GM18867 (cell line): ENCODE measurements around the gene RASGRP1.

Source experiments
- ATAC-seq: cut with Tn5 transposase; IDR thresholded peaks from one replicate; pipeline ENCODE4 v1.9.1; 2021; ENCODE audit warnings: mild to moderate bottlenecking, moderate library complexity; ENCODE audit not compliant: unreplicated experiment

The RASGRP1 gene

GRCh38 chr15:38576261-38576660 lies 11.6 kb upstream of the RASGRP1 start:
- ATAC-seq: no peak

GRCh38 chr15:38565287-38565670 lies 665 bp upstream of the RASGRP1 start:
- no peak for ATAC-seq

GRCh38 chr15:38563723-38564519 lies 693 bp downstream of the RASGRP1 start:
- peak; percentile 69 for ATAC-seq

- no peak for ATAC-seq
These were observed 2.3 kb downstream of the RASGRP1 start for GRCh38 chr15:38562278-38562677.

GRCh38 chr15:38560456-38560926 lies 4.1 kb downstream of the RASGRP1 start:
- ATAC-seq: no peak

- no peak for ATAC-seq
These were observed 4.8 kb downstream of the RASGRP1 start for GRCh38 chr15:38559636-38560307.

GRCh38 chr15:38559131-38559530 lies 5.5 kb downstream of the RASGRP1 start:
- ATAC-seq: no peak

GRCh38 chr15:38558372-38559059 lies 6.1 kb downstream of the RASGRP1 start:
- peak; percentile 27 for ATAC-seq

- no peak for ATAC-seq
These were observed 6.7 kb downstream of the RASGRP1 start for GRCh38 chr15:38557921-38558320.

- ATAC-seq: peak; percentile 35
These were observed 8.8 kb downstream of the RASGRP1 start for GRCh38 chr15:38555686-38556334.

GRCh38 chr15:38554354-38554753 lies 10.3 kb downstream of the RASGRP1 start:
- peak; percentile 56 for ATAC-seq

- ATAC-seq: no peak
These were observed 11.5 kb downstream of the RASGRP1 start for GRCh38 chr15:38553071-38553470.

- no peak for ATAC-seq
These were observed 12.6 kb downstream of the RASGRP1 start for GRCh38 chr15:38551720-38552648.

GRCh38 chr15:38549222-38549621 lies 15.4 kb downstream of the RASGRP1 start:
- no peak for ATAC-seq

GRCh38 chr15:38547255-38547997 lies 17.2 kb downstream of the RASGRP1 start:
- ATAC-seq: no peak

GRCh38 chr15:38545179-38545578 lies 19.4 kb downstream of the RASGRP1 start:
- no peak for ATAC-seq

GRCh38 chr15:38541026-38541425 lies 23.6 kb downstream of the RASGRP1 start:
- no peak for ATAC-seq

GRCh38 chr15:38540510-38540909 lies 24.1 kb downstream of the RASGRP1 start:
- ATAC-seq: no peak

GRCh38 chr15:38539008-38539343 lies 25.6 kb downstream of the RASGRP1 start:
- no peak for ATAC-seq
